ENCODE measurements around the gene EDIL3. TPM values are rescaled to one million over a fixed set of nuclear protein-coding genes. Genes with fewer than 3 reads are reported as not detected.

EDIL3 gene
- total and polyA plus RNA-seq, 2 donors (not counting 3 experiments of a cell fraction or from before 2014, with no cell fraction given) = 9.1 to 28.8 TPM

- Histone ChIP-seq H3K36me3 (ENCODE audit: control insufficient read depth in 2 of 2, extremely low read depth in 1 of 2, insufficient read depth in 2 of 2, low read length in 2 of 2) (no peaks in the 10 kb centered on the region), H3K4me3 (replicated peaks in 1 of 3; ENCODE audit: insufficient read depth in 1 of 3, low read depth in 1 of 3, low read length in 3 of 3) (peak overlapping the region; percentile 40 to 65 (median 51)), H3K4me2 (ENCODE audit: insufficient read depth, low read length) (peak overlapping the region; percentile 72), H3K4me1 (ENCODE audit: control insufficient read depth, extremely low read depth, insufficient read depth, low read length) (peaks cover 19% of the 10 kb centered on the region), H3K79me2 (ENCODE audit: control insufficient read depth, insufficient read depth, low read length) (no peaks in the 10 kb centered on the region), H3K9ac (replicated peaks; ENCODE audit: extremely low read depth, insufficient read depth, low read length) (peak overlapping the region; percentile 25), H3K9me3 (replicated peaks; ENCODE audit: control insufficient read depth, insufficient read depth, low read length) (no peaks in the 10 kb centered on the region), H3K9me1 (replicated peaks; ENCODE audit: control insufficient read depth, extremely low read depth, insufficient read depth, low read length) (no peaks in the 10 kb centered on the region), H3K27ac (ENCODE audit: insufficient read depth, low read depth, low read length) (peak overlapping the region; percentile 1), H3K27me3 (ENCODE audit: control insufficient read depth in 2 of 2, insufficient read depth in 2 of 2, low read length in 2 of 2) (no peaks in the 10 kb centered on the region), H4K20me1 (replicated peaks; ENCODE audit: control insufficient read depth, extremely low read depth, insufficient read depth, low read length) (no peaks in the 10 kb centered on the region), H2AFZ (ENCODE audit: low read depth, low read length) (peak overlapping the region; percentile 90)
- TF ChIP-seq FOS (IDR thresholded peaks at IDR 0.05; ENCODE audit: borderline replicate concordance, insufficient read depth, low read length) (no peak), JUN (IDR thresholded peaks at IDR 0.05; ENCODE audit: borderline replicate concordance, insufficient read depth, insufficient read length, low read depth) (no peak), MYC (IDR thresholded peaks at IDR 0.05; ENCODE audit: low read depth, low read length) (no peak), EZH2 (IDR thresholded peaks at IDR 0.05; ENCODE audit: borderline replicate concordance, low read depth, low read length, severe bottlenecking) (no peak), POLR2A (IDR thresholded peaks at IDR 0.05; ENCODE audit: low read depth, low read length) (no peak), GATA2 (IDR thresholded peaks at IDR 0.05; ENCODE audit: insufficient read depth, insufficient read length, low read depth, low read length) (no peak), POLR2AphosphoS5 (IDR thresholded peaks at IDR 0.05; ENCODE audit: insufficient read depth, low read depth, low read length) (no peak), CTCF (IDR thresholded peaks at IDR 0.05; ENCODE audit: extremely low read depth in 1 of 2, insufficient read depth in 1 of 2, low read depth in 1 of 2, low read length in 2 of 2) (no peak)
- TF ChIP-seq, protein P1, sequence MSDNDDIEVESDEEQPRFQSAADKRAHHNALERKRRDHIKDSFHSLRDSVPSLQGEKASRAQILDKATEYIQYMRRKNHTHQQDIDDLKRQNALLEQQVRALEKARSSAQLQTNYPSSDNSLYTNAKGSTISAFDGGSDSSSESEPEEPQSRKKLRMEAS (IDR thresholded peaks at IDR 0.05; ENCODE audit: insufficient read depth, insufficient read length) = no peak
- ChIA-PET CTCF (interaction anchor here (0.8 to 2.5 kb wide), 13 partner anchors 15 to 672 kb away, joined by 3 to 15 read pairs (median 4); no protein-coding TSS in a partner anchor), POLR2A (no interaction called here)
- peak; percentile 45 for DNase-seq (ENCODE audit: low read depth, low spot score)
- dilution Hi-C loops (cut with MboI; ENCODE audit: extremely low pct_ligation_motif_present, low sequenced_read_pairs) (no loop called here), intact Hi-C loops (cut with micrococcal nuclease) (loop anchor here (1.0 to 5.0 kb wide), 4 partner anchors 9 to 607 kb away; no protein-coding TSS in a partner anchor)
- no peak for FAIRE-seq
- BruUV-seq (replicated peaks) = no TSS peak
Measured at GRCh38 chr5:84383816-84384603, 670 bp downstream of the EDIL3 start.
